Stimulated activated CD4-positive, alpha-beta T cell treated with anti-CD3 and anti-CD28 coated beads, Interleukin-1b, Interleukin-23, amount 100 ng/mL, for 4 hours (primary cell): Measurements from ENCODE around the gene COL23A1.
A peak's percentile ranks its signal among the peaks of the same experiment; 100 is the strongest.

Experiments
- DNase-seq, 2 donors: peaks; one replicate each; pipeline ENCODE4 v3.0.0-alpha.2; 2020; ENCODE audit warnings: low read depth in 2 of 2

Gene COL23A1

GRCh38 chr5:178286226-178287090 lies 303.7 kb downstream of the COL23A1 start:
- DNase-seq: no peak

GRCh38 chr5:178285399-178286225 lies 304.6 kb downstream of the COL23A1 start:
- no peak for DNase-seq

GRCh38 chr5:178284996-178285395 lies 305.2 kb downstream of the COL23A1 start:
- DNase-seq: no peak

- no peak for DNase-seq
These were observed 306.0 kb downstream of the COL23A1 start for GRCh38 chr5:178284093-178284675.

- DNase-seq: no peak
These were observed 306.7 kb downstream of the COL23A1 start for GRCh38 chr5:178283520-178283919.

GRCh38 chr5:178282391-178282790 lies 307.8 kb downstream of the COL23A1 start:
- no peak for DNase-seq

- DNase-seq: no peak
These were observed 308.9 kb downstream of the COL23A1 start for GRCh38 chr5:178281331-178281730.

GRCh38 chr5:178280631-178281030 lies 309.6 kb downstream of the COL23A1 start:
- no peak for DNase-seq

- peak; percentile 41 to 57 for DNase-seq
These were observed 310.3 kb downstream of the COL23A1 start for GRCh38 chr5:178279723-178280438.

GRCh38 chr5:178279026-178279722 lies 311.0 kb downstream of the COL23A1 start:
- no peak for DNase-seq

GRCh38 chr5:178278358-178279023 lies 311.7 kb downstream of the COL23A1 start:
- DNase-seq: no peak

- DNase-seq: no peak
These were observed 312.3 kb downstream of the COL23A1 start for GRCh38 chr5:178277866-178278265.

GRCh38 chr5:178277346-178277745 lies 312.8 kb downstream of the COL23A1 start:
- DNase-seq: no peak

GRCh38 chr5:178274781-178275537 lies 315.2 kb downstream of the COL23A1 start:
- no peak for DNase-seq

GRCh38 chr5:178273665-178274541 lies 316.3 kb downstream of the COL23A1 start:
- no peak for DNase-seq

- DNase-seq: no peak
These were observed 317.2 kb downstream of the COL23A1 start for GRCh38 chr5:178273041-178273440.

GRCh38 chr5:178272591-178272990 lies 317.6 kb downstream of the COL23A1 start:
- DNase-seq: no peak

- no peak for DNase-seq
These were observed 318.3 kb downstream of the COL23A1 start for GRCh38 chr5:178271726-178272479.
